Liver (tissue), 9 donors: ENCODE results near the gene MAPT. TPM values are rescaled to one million over a fixed set of nuclear protein-coding genes. Genes with fewer than 3 reads are reported as not detected.

Source experiments
- DNase-seq: peaks from one replicate; pipeline ENCODE4 v3.0.0-alpha.2; 2017; ENCODE audit warnings: low spot score
- H3K27ac ChIP-seq, 2 donors: one replicate each; pipeline ENCODE4 v1.7.0; 2013; ENCODE audit warnings: inconsistent platforms in 2 of 2, low read length in 2 of 2, control low read depth in 1 of 2, low read depth in 1 of 2, mild to moderate bottlenecking in 1 of 2
- H3K27me3 ChIP-seq, 4 donors: one replicate each; pipeline versions ENCODE4 v1.6.1 to v1.7.0; 2013; ENCODE audit warnings: low read length in 3 of 4, inconsistent platforms in 1 of 4, mild to moderate bottlenecking in 1 of 4, moderate library complexity in 1 of 4; ENCODE audit not compliant: control insufficient read depth in 4 of 4, insufficient read depth in 4 of 4
- H3K36me3 ChIP-seq, 4 donors: one replicate each; pipeline versions ENCODE4 v1.6.1 to v1.7.0; 2013; ENCODE audit warnings: low read length in 3 of 4, mild to moderate bottlenecking in 3 of 4, low read depth in 1 of 4, moderate library complexity in 1 of 4; ENCODE audit not compliant: control insufficient read depth in 4 of 4, insufficient read depth in 3 of 4
- H3K4me1 ChIP-seq, 4 donors: one replicate each; pipeline versions ENCODE4 v1.6.1 to v1.7.0; 2013; ENCODE audit warnings: low read length in 3 of 4, mild to moderate bottlenecking in 3 of 4, moderate library complexity in 1 of 4; ENCODE audit not compliant: control insufficient read depth in 4 of 4, insufficient read depth in 4 of 4
- H3K4me3 ChIP-seq, 3 donors: one replicate each; pipeline versions ENCODE4 v1.6.1 to v1.7.0; 2013; ENCODE audit warnings: low read length in 3 of 3, control low read depth in 1 of 3, low read depth in 1 of 3, mild to moderate bottlenecking in 1 of 3
- H3K9ac ChIP-seq, 2 donors: one replicate each; pipeline ENCODE4 v1.7.0; 2013; ENCODE audit warnings: low read length in 2 of 2, mild to moderate bottlenecking in 2 of 2, moderate library complexity in 2 of 2, control low read depth in 1 of 2, low read depth in 1 of 2
- H3K9me3 ChIP-seq, 4 donors: one replicate each; pipeline versions ENCODE4 v1.6.1 to v1.7.0; 2013; ENCODE audit warnings: low read length in 3 of 4; ENCODE audit not compliant: control insufficient read depth in 4 of 4
- ATF3 ChIP-seq: IDR thresholded peaks from 2 replicates; pipeline ENCODE4 v1.6.1; 2016; ENCODE audit warnings: antibody characterized with exemption
- CTCF ChIP-seq: fragments of 150-350 bp; IDR thresholded peaks from 2 replicates; pipeline ENCODE4 v1.5.1; 2017; ENCODE audit warnings: improper control_type of control experiment, low read depth, low read length; ENCODE audit not compliant: missing input control
- EGR1 ChIP-seq, 2 donors: IDR thresholded peaks; 2 replicates each; pipeline ENCODE4 v1.6.1; 2016 to 2018; ENCODE audit warnings: antibody characterized with exemption in 2 of 2, low read depth in 2 of 2
- FOXA1 ChIP-seq: IDR thresholded peaks from 2 replicates; pipeline ENCODE4 v1.6.1; 2016; ENCODE audit warnings: antibody characterized with exemption
- FOXA2 ChIP-seq: IDR thresholded peaks from 2 replicates; pipeline ENCODE4 v1.6.1; 2016; ENCODE audit warnings: antibody characterized with exemption
- GABPA ChIP-seq, 2 donors: IDR thresholded peaks in 1 of 2; conservative IDR thresholded peaks in 1 of 2; 2 replicates each; pipeline ENCODE4 v1.6.1; 2016; ENCODE audit warnings: antibody characterized with exemption in 2 of 2, mild to moderate bottlenecking in 1 of 2, moderate library complexity in 1 of 2
- HNF4A ChIP-seq, 2 donors: conservative IDR thresholded peaks; 2 replicates each; pipeline ENCODE4 v1.6.1; 2016; ENCODE audit warnings: antibody characterized with exemption in 2 of 2, mild to moderate bottlenecking in 2 of 2
- HNF4G ChIP-seq: IDR thresholded peaks from 2 replicates; pipeline ENCODE4 v1.6.1; 2016; ENCODE audit warnings: antibody characterized with exemption
- MAX ChIP-seq: IDR thresholded peaks from 2 replicates; pipeline ENCODE4 v1.6.1; 2016; ENCODE audit warnings: antibody characterized with exemption
- NR2F2 ChIP-seq: IDR thresholded peaks from 2 replicates; pipeline ENCODE4 v1.6.1; 2016; ENCODE audit warnings: antibody characterized with exemption
- RAD21 ChIP-seq, 2 donors: IDR thresholded peaks; 2 replicates each; pipeline ENCODE4 v1.6.1; 2016; ENCODE audit warnings: antibody characterized with exemption in 2 of 2, mild to moderate bottlenecking in 2 of 2
- REST ChIP-seq: IDR thresholded peaks from 2 replicates; pipeline ENCODE4 v1.6.1; 2016; ENCODE audit warnings: antibody characterized with exemption, mild to moderate bottlenecking
- RXRA ChIP-seq, 2 donors: IDR thresholded peaks; 2 replicates each; pipeline ENCODE4 v1.6.1; 2017 to 2018; ENCODE audit warnings: antibody characterized with exemption in 2 of 2, mild to moderate bottlenecking in 1 of 2
- SP1 ChIP-seq: IDR thresholded peaks from 2 replicates; pipeline ENCODE4 v1.6.1; 2018; ENCODE audit warnings: antibody characterized with exemption, mild to moderate bottlenecking
- TAF1 ChIP-seq: conservative IDR thresholded peaks from 2 replicates; pipeline ENCODE4 v1.6.1; 2016; ENCODE audit warnings: antibody characterized with exemption, mild to moderate bottlenecking
- YY1 ChIP-seq: IDR thresholded peaks from 2 replicates; pipeline ENCODE4 v1.6.1; 2016; ENCODE audit warnings: antibody characterized with exemption, mild to moderate bottlenecking
- ZBTB33 ChIP-seq: IDR thresholded peaks from 2 replicates; pipeline ENCODE4 v1.6.1; 2016; ENCODE audit warnings: antibody characterized with exemption
- WGBS: extraction: QIAGEN DNeasy Blood & Tissue Kit; methylation state at CpG from one replicate; pipeline ENCODE4 v1.1.7; 2013; 5-methylcytosine and 5-hydroxymethylcytosine counted together
- polyA plus RNA-seq, 2 donors: library from polyadenylated mRNA; stranded (reverse) in 1 of 2; unstranded in 1 of 2; fragments of 200-250 nt in 1 of 2; fragments of >200 nt in 1 of 2; fragmentation: Nextera tagmentation in 1 of 2; extraction: Ambion mirVana in 1 of 2; gene quantifications; one replicate each; pipeline versions ENCODE4 v1.2.1 to v1.2.3, GENCODE V29; 2013 to 2015
- total RNA-seq, 2 donors: library from RNA; depleted of rRNA; stranded (reverse); fragments of >200 nt; gene quantifications; one replicate each; pipeline ENCODE4 v1.2.3, GENCODE V29; 2014
- donor health status: healthy.
- donor health status: healthy.
- donor health status: healthy.
- donor health status: healthy.
- donor health status: healthy.

The MAPT gene
- total and polyA plus RNA-seq, 4 donors, result 0.05 to 0.67 (median 0.27) TPM

- no peak for TF ChIP-seq YY1
- no peak for TF ChIP-seq HNF4G
- no peak for TF ChIP-seq MAX
- no peak for TF ChIP-seq FOXA1
- no peak for TF ChIP-seq FOXA2
- TF ChIP-seq NR2F2, result no peak
- no peak for TF ChIP-seq TAF1
- no peak for TF ChIP-seq EGR1 (IDR thresholded peaks at IDR 0.05; ENCODE audit: low read depth in 2 of 2)
- no peak for TF ChIP-seq CTCF
- no peak for TF ChIP-seq GABPA (IDR thresholded peaks at IDR 0.05 in 1 of 2, conservative IDR thresholded peaks at IDR 0.05 in 1 of 2)
- no peak for TF ChIP-seq ATF3
- TF ChIP-seq RXRA (IDR thresholded peaks at IDR 0.05), result no peak
- TF ChIP-seq RAD21 (IDR thresholded peaks at IDR 0.05), result no peak
- TF ChIP-seq ZBTB33, result no peak
- TF ChIP-seq HNF4A (conservative IDR thresholded peaks at IDR 0.05), result no peak
- TF ChIP-seq SP1, result no peak
- no peak for TF ChIP-seq REST
- peaks cover 0 to 2% (median 0%) of the 10 kb centered on the region in 4 donors for H3K27me3 ChIP-seq
- H3K4me1 ChIP-seq, result peaks cover 0 to 15% (median 9%) of the 10 kb centered on the region in 4 donors
- 83% methylated on average over 6 of the region's 6 CpGs for WGBS
- H3K9ac ChIP-seq, result no peak overlapping the region
- H3K9me3 ChIP-seq, result no peaks in the 10 kb centered on the region
- H3K36me3 ChIP-seq, result no peaks in the 10 kb centered on the region
- H3K4me3 ChIP-seq, result no peak overlapping the region
- no peak for DNase-seq
- no peak overlapping the region for H3K27ac ChIP-seq
Observed at GRCh38 chr17:45951941-45952340, 57.6 kb downstream of the MAPT start.
